ENCODE measurements around the gene BPIFB3. TPM values are rescaled to one million over a fixed set of nuclear protein-coding genes. Genes with fewer than 3 reads are reported as not detected.

The BPIFB3 gene
- polyA plus RNA-seq, 1 donor (not counting 4 experiments of a cell fraction or from before 2014, with no cell fraction given), result not detected

DNA sequence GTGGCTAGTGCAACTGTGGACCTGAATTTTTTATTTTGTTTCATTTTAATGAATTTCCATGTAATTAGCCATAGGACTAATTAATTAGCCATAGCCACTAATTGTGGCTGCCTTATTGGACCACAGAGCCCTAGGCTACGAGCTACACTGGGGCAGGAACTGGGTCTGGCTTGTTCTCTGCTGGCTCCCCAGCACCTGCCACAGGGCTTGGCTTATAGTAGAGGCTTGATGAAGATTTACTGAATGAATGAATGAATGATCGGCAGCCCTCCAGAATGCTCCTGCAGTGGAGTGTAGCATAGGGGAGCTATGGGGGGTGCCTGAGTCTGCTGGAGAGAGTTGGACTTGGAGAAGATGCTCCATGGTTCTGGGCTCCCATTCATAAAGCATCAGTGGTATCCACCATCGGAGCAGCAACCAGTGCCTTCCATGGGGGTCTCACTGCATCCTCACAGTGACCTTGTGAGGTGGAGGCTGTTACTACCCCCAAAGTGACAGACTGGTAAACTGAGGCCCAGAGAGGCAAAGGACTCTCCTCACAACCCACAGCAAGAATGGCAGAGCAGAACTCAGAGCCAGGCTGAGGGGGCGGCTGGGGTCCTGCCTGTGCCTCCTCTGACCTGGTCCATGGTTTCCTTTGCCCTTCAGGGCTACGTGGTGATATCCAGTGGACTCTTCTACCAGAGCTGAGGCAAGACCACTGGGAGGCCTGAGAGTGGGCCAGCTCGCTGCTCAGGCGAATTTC lies 30.8 kb upstream of the BPIFB3 start:
- dilution Hi-C loops (cut with MboI; ENCODE audit: extremely low pct_ligation_motif_present, low sequenced_read_pairs), result no loop called here

DNA sequence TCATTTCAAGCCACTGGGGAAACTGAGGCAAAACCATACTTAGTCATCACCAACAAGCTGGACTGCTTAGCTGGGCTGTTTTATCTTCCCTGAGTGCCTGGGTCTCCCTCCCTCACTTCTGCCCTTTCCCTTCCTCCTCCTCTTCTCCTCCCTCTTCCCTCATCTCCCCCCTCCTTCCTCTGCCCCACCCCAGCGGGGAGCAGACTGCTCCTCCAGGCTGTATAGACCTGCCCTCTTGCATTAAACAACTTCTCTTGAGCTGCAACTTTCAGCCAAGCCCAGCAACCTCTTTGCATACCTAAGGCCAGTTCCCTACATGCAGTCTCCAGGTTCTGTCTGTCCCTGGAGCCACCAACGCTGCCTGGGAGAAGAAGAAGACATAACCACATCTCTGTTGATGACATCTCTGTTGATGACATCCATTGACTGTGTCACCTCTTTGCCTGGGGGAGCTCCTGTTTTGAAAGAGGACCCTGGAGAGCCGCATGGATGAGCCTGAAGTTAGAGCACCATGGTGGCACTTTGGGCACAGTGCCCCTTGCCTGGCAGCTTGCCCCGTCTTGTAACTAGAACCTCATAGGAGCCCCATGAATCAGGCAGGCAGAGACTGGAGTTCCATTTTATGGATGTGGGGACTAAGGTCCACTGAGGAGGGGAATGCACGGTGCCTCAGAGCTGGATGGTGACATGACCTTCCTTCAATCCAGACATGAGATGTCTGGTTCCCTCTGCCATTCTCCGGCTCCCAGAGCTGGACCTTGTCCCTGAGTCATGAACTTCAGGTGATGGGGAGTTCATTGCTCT lies 30.1 kb upstream of the BPIFB3 start:
- no peaks in the 10 kb centered on the region for H3K36me3 ChIP-seq (ENCODE audit: control insufficient read depth in 2 of 2, extremely low read depth in 1 of 2, insufficient read depth in 2 of 2, low read length in 2 of 2)
- H3K9me1 ChIP-seq (ENCODE audit: control insufficient read depth, extremely low read depth, insufficient read depth, low read length), result no peaks in the 10 kb centered on the region
- no peaks in the 10 kb centered on the region for H3K79me2 ChIP-seq (ENCODE audit: control insufficient read depth, insufficient read depth, low read length)
- no peaks in the 10 kb centered on the region for H4K20me1 ChIP-seq (ENCODE audit: control insufficient read depth, extremely low read depth, insufficient read depth, low read length)
- H3K9ac ChIP-seq (ENCODE audit: control insufficient read depth, extremely low read depth, insufficient read depth, low read length), result no peak overlapping the region
- H3K27me3 ChIP-seq (ENCODE audit: control insufficient read depth, extremely low read depth, insufficient read depth, low read length), result no peaks in the 10 kb centered on the region
- no peak for TF ChIP-seq EZH2 (IDR thresholded peaks at IDR 0.05; ENCODE audit: low read length)
- TF ChIP-seq, protein P1, sequence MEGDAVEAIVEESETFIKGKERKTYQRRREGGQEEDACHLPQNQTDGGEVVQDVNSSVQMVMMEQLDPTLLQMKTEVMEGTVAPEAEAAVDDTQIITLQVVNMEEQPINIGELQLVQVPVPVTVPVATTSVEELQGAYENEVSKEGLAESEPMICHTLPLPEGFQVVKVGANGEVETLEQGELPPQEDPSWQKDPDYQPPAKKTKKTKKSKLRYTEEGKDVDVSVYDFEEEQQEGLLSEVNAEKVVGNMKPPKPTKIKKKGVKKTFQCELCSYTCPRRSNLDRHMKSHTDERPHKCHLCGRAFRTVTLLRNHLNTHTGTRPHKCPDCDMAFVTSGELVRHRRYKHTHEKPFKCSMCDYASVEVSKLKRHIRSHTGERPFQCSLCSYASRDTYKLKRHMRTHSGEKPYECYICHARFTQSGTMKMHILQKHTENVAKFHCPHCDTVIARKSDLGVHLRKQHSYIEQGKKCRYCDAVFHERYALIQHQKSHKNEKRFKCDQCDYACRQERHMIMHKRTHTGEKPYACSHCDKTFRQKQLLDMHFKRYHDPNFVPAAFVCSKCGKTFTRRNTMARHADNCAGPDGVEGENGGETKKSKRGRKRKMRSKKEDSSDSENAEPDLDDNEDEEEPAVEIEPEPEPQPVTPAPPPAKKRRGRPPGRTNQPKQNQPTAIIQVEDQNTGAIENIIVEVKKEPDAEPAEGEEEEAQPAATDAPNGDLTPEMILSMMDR (optimal IDR thresholded peaks at IDR 0.05 in 1 of 3, IDR thresholded peaks at IDR 0.05 in 1 of 3, conservative IDR thresholded peaks at IDR 0.05 in 1 of 3; ENCODE audit: extremely low read depth in 1 of 3, insufficient read depth in 2 of 3, low read length in 3 of 3), result no peak
- no peaks in the 10 kb centered on the region for H3K4me1 ChIP-seq (ENCODE audit: control insufficient read depth, extremely low read depth, insufficient read depth, low read length)
- dilution Hi-C loops (cut with MboI; ENCODE audit: extremely low pct_ligation_motif_present, low sequenced_read_pairs), result no loop called here
- H3K9me3 ChIP-seq (ENCODE audit: control insufficient read depth, low read depth, low read length), result no peaks in the 10 kb centered on the region
- no peak overlapping the region for H3K4me2 ChIP-seq (ENCODE audit: control insufficient read depth, extremely low read depth, insufficient read depth, low read depth, low read length)
- DNase-seq (ENCODE audit: low read depth, low spot score) (no peak), FAIRE-seq (no peak)
- no peak overlapping the region for H2AFZ ChIP-seq (ENCODE audit: control insufficient read depth, low read length)
- H3K4me3 ChIP-seq (ENCODE audit: control insufficient read depth in 2 of 3, extremely low read depth in 1 of 3, insufficient read depth in 2 of 3, low read depth in 1 of 3, low read length in 3 of 3), result no peak overlapping the region
- H3K27ac ChIP-seq (ENCODE audit: control insufficient read depth, insufficient read depth, low read length), result no peak overlapping the region

More for the DNA sequence above, 30.8 kb upstream of the BPIFB3 start:
- no peak overlapping the region for H3K27ac ChIP-seq (ENCODE audit: control insufficient read depth, insufficient read depth, low read length)
- TF ChIP-seq, protein P1 (optimal IDR thresholded peaks at IDR 0.05 in 1 of 3, IDR thresholded peaks at IDR 0.05 in 1 of 3, conservative IDR thresholded peaks at IDR 0.05 in 1 of 3; ENCODE audit: extremely low read depth in 1 of 3, insufficient read depth in 2 of 3, low read length in 3 of 3), result no peak
- no peak for TF ChIP-seq EZH2 (IDR thresholded peaks at IDR 0.05; ENCODE audit: low read length)
- H3K79me2 ChIP-seq (ENCODE audit: control insufficient read depth, insufficient read depth, low read length), result no peaks in the 10 kb centered on the region
- no peaks in the 10 kb centered on the region for H4K20me1 ChIP-seq (ENCODE audit: control insufficient read depth, extremely low read depth, insufficient read depth, low read length)
- no peak for FAIRE-seq
- no peaks in the 10 kb centered on the region for H3K9me3 ChIP-seq (ENCODE audit: control insufficient read depth, low read depth, low read length)
- DNase-seq (ENCODE audit: low read depth, low spot score), result no peak
- H3K4me2 ChIP-seq (ENCODE audit: control insufficient read depth, extremely low read depth, insufficient read depth, low read depth, low read length), result no peak overlapping the region
- H3K4me1 ChIP-seq (ENCODE audit: control insufficient read depth, extremely low read depth, insufficient read depth, low read length), result no peaks in the 10 kb centered on the region
- no peak overlapping the region for H2AFZ ChIP-seq (ENCODE audit: control insufficient read depth, low read length)
- H3K27me3 ChIP-seq (ENCODE audit: control insufficient read depth, extremely low read depth, insufficient read depth, low read length), result no peaks in the 10 kb centered on the region
- H3K9ac ChIP-seq (ENCODE audit: control insufficient read depth, extremely low read depth, insufficient read depth, low read length), result no peak overlapping the region
- H3K9me1 ChIP-seq (ENCODE audit: control insufficient read depth, extremely low read depth, insufficient read depth, low read length), result no peaks in the 10 kb centered on the region
- H3K4me3 ChIP-seq (ENCODE audit: control insufficient read depth in 2 of 3, extremely low read depth in 1 of 3, insufficient read depth in 2 of 3, low read depth in 1 of 3, low read length in 3 of 3), result no peak overlapping the region
- no peaks in the 10 kb centered on the region for H3K36me3 ChIP-seq (ENCODE audit: control insufficient read depth in 2 of 2, extremely low read depth in 1 of 2, insufficient read depth in 2 of 2, low read length in 2 of 2)
